Measurements from ENCODE around the gene TRIM44. TPM values are rescaled to one million over a fixed set of nuclear protein-coding genes. Genes with fewer than 3 reads are reported as not detected.

The TRIM44 gene
- total and polyA plus RNA-seq, 5 donors from 2014 or later, result 9.4 to 32.8 (median 22.2) TPM

DNA sequence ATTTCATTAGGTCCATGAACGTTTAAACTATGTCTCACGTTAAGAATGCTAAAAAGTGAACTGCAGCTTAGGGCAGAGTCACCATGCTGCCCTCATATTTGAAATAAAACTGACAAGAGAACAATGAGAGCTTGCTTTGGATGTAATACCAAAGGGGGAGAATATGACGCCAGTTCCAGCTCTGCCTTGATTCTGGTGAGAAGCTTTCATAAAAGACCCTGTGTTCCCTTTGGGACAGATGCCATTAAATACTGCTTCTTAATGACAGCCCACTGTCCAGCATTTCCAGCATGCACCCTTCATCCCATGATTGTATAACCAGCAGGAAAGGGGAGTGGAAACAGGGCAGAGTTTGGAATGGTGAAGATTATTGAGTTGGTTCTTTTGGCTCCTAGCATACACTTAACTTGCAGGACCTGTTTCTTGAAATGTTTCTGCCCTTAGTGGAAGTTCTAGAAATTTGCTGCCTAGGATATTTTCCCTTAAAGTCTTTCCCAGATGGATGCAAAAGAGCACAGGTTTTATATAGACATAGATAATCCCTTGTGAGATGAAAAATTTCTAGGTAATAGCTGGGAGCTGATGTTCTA lies 142.0 kb downstream of the TRIM44 start:
- no peak overlapping the region for H3K4me3 ChIP-seq (ENCODE audit: low read depth, low read length)
- Mint-ChIP-seq H3K36me3 (peaks cover 20% of the 10 kb centered on the region), H3K27ac (no peak overlapping the region), H3K4me1 (peaks cover 0 to 3% (median 0%) of the 10 kb centered on the region in 4 donors), H3K4me3 (no peak overlapping the region), H3K27me3 (no peaks in the 10 kb centered on the region), H3K9me3 (no peaks in the 10 kb centered on the region)
- no peaks in the 10 kb centered on the region for H3K9me3 ChIP-seq (ENCODE audit: control insufficient read depth in 2 of 2, low read length in 2 of 2)
- no peaks in the 10 kb centered on the region for H3K27me3 ChIP-seq (ENCODE audit: control insufficient read depth, insufficient read depth, low read length)
- ATAC-seq (ENCODE audit: low read depth in 2 of 2) (no peak), DNase-seq (no peak)
- peaks cover 5% of the 10 kb centered on the region for H3K36me3 ChIP-seq (ENCODE audit: control insufficient read depth, insufficient read depth, low read length)
- no peak overlapping the region for H3K27ac ChIP-seq (ENCODE audit: insufficient read depth, low read length, poor library complexity, severe bottlenecking)
- no peaks in the 10 kb centered on the region for H3K4me1 ChIP-seq (ENCODE audit: control insufficient read depth, insufficient read depth, low read length, poor library complexity, severe bottlenecking)

DNA sequence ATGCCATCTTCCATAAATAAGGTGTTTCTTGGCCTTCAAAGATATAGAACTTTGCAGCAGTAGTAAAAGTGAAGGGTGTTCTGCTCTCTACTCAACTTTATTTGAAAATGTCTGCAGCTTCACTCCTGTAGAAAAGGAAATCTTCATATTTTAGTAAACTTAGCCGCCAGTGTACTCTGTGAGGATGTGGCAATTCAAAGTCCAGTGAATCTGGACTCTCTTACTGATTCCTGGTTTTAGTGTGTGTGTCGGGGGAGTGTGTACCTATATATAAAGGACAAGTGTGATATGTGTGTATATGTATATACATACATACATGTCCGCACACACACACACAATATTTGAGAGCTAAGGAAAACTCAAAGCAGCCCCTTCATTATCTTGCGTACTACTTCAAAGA lies 147.0 kb downstream of the TRIM44 start:
- peaks cover 5% of the 10 kb centered on the region for H3K36me3 ChIP-seq (ENCODE audit: control insufficient read depth, insufficient read depth, low read length)
- H3K27ac Mint-ChIP-seq, result no peak overlapping the region

GRCh38 chr11:35810045-35810645 lies 147.6 kb downstream of the TRIM44 start:
- H3K27me3 ChIP-seq (ENCODE audit: control insufficient read depth, insufficient read depth, low read length), result no peaks in the 10 kb centered on the region
- Mint-ChIP-seq H3K27ac (no peak overlapping the region), H3K4me1 (no peaks in the 10 kb centered on the region), H3K36me3 (peaks cover 19% of the 10 kb centered on the region), H3K4me3 (no peak overlapping the region), H3K27me3 (no peaks in the 10 kb centered on the region), H3K9me3 (no peaks in the 10 kb centered on the region)
- no peak overlapping the region for H3K4me3 ChIP-seq (ENCODE audit: low read depth, low read length)
- ATAC-seq (ENCODE audit: low read depth in 2 of 2) (no peak), DNase-seq (no peak)
- no peaks in the 10 kb centered on the region for H3K9me3 ChIP-seq (ENCODE audit: control insufficient read depth in 2 of 2, low read length in 2 of 2)
- H3K36me3 ChIP-seq (ENCODE audit: control insufficient read depth, insufficient read depth, low read length), result peaks cover 5% of the 10 kb centered on the region
- H3K4me1 ChIP-seq (ENCODE audit: control insufficient read depth, insufficient read depth, low read length, poor library complexity, severe bottlenecking), result no peaks in the 10 kb centered on the region
- no peak overlapping the region for H3K27ac ChIP-seq (ENCODE audit: insufficient read depth, low read length, poor library complexity, severe bottlenecking)

More for the DNA sequence above, 147.0 kb downstream of the TRIM44 start:
- no peaks in the 10 kb centered on the region for H3K4me1 ChIP-seq (ENCODE audit: control insufficient read depth, insufficient read depth, low read length, poor library complexity, severe bottlenecking)
- ATAC-seq (ENCODE audit: low read depth in 2 of 2), result no peak
- Mint-ChIP-seq H3K9me3 (no peaks in the 10 kb centered on the region), H3K27me3 (no peaks in the 10 kb centered on the region), H3K4me3 (no peak overlapping the region), H3K4me1 (no peaks in the 10 kb centered on the region), H3K36me3 (peaks cover 16% of the 10 kb centered on the region)
- no peak for DNase-seq
- no peaks in the 10 kb centered on the region for H3K9me3 ChIP-seq (ENCODE audit: control insufficient read depth in 2 of 2, low read length in 2 of 2)
- no peak overlapping the region for H3K4me3 ChIP-seq (ENCODE audit: low read depth, low read length)
- H3K27me3 ChIP-seq (ENCODE audit: control insufficient read depth, insufficient read depth, low read length), result no peaks in the 10 kb centered on the region
- H3K27ac ChIP-seq (ENCODE audit: insufficient read depth, low read length, poor library complexity, severe bottlenecking), result no peak overlapping the region

DNA sequence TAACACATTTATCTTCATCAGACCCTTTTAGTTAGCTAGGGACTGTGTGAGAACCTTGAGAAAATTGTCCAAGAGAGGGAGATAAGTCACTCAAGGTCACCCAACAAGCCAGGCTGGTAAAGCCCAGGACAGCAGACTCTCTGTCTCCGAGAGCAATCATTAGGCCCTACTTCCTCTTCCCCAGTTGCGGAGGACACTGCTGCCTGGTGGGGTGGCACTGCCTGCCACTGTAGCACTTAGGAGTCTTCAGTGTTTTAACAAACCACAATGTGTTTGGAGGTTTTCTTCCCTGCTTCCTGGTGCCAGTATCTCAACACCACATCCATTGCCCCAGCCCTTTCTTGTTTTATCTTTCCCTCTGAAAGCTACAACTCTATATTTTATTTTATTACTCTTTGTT lies 149.2 kb downstream of the TRIM44 start:
- Mint-ChIP-seq H3K27ac (no peak overlapping the region), H3K4me1 (no peaks in the 10 kb centered on the region), H3K27me3 (no peaks in the 10 kb centered on the region), H3K9me3 (no peaks in the 10 kb centered on the region), H3K36me3 (peaks cover 19% of the 10 kb centered on the region), H3K4me3 (no peak overlapping the region)
- Histone ChIP-seq H3K4me3 (ENCODE audit: low read depth, low read length) (no peak overlapping the region), H3K27me3 (ENCODE audit: control insufficient read depth, insufficient read depth, low read length) (no peaks in the 10 kb centered on the region), H3K9me3 (ENCODE audit: control insufficient read depth in 2 of 2, low read length in 2 of 2) (no peaks in the 10 kb centered on the region), H3K36me3 (ENCODE audit: control insufficient read depth, insufficient read depth, low read length) (peaks cover 5% of the 10 kb centered on the region), H3K27ac (ENCODE audit: insufficient read depth, low read length, poor library complexity, severe bottlenecking) (no peak overlapping the region), H3K4me1 (ENCODE audit: control insufficient read depth, insufficient read depth, low read length, poor library complexity, severe bottlenecking) (no peaks in the 10 kb centered on the region)
- ATAC-seq (ENCODE audit: low read depth in 2 of 2) (no peak), DNase-seq (no peak)

DNA sequence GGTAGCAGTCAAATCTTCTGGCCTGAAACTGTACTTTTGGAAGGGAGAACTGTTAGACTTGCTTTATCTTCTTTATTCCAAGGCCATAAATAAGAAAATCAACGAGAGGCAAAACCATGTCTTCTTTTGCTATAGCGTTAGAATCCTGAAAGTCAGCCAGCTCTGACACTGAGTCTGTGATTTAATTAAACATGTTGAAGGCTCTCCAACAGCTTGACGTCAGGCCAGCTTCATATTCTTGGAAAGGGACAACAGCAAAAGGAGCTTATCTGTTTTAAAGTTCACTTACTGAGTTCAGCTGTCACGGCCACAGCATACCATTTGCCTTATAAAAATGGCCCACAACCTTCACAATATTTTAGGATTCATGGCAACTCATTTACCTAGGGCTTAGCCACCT lies 150.3 kb downstream of the TRIM44 start:
- Mint-ChIP-seq H3K36me3 (peaks cover 17% of the 10 kb centered on the region), H3K9me3 (no peaks in the 10 kb centered on the region)
- H3K4me1 ChIP-seq (ENCODE audit: control insufficient read depth, insufficient read depth, low read length, poor library complexity, severe bottlenecking), result no peaks in the 10 kb centered on the region

GRCh38 chr11:35814081-35814695 lies 151.6 kb downstream of the TRIM44 start:
- Histone ChIP-seq H3K27me3 (ENCODE audit: control insufficient read depth, insufficient read depth, low read length) (no peaks in the 10 kb centered on the region), H3K9me3 (ENCODE audit: control insufficient read depth in 2 of 2, low read length in 2 of 2) (no peaks in the 10 kb centered on the region), H3K27ac (ENCODE audit: insufficient read depth, low read length, poor library complexity, severe bottlenecking) (no peak overlapping the region), H3K4me3 (ENCODE audit: low read depth, low read length) (no peak overlapping the region), H3K36me3 (ENCODE audit: control insufficient read depth, insufficient read depth, low read length) (no peaks in the 10 kb centered on the region), H3K4me1 (ENCODE audit: control insufficient read depth, insufficient read depth, low read length, poor library complexity, severe bottlenecking) (no peaks in the 10 kb centered on the region)
- Mint-ChIP-seq H3K36me3 (peaks cover 11% of the 10 kb centered on the region), H3K9me3 (no peaks in the 10 kb centered on the region), H3K4me3 (no peak overlapping the region), H3K27ac (no peak overlapping the region), H3K4me1 (no peaks in the 10 kb centered on the region), H3K27me3 (no peaks in the 10 kb centered on the region)
- ATAC-seq (ENCODE audit: low read depth in 2 of 2), result no peak
- no peak for DNase-seq

More for the DNA sequence above, 150.3 kb downstream of the TRIM44 start:
- H3K4me1 Mint-ChIP-seq, result no peaks in the 10 kb centered on the region
- no peak for DNase-seq
- no peak overlapping the region for H3K27ac Mint-ChIP-seq
- no peak overlapping the region for H3K4me3 Mint-ChIP-seq
- Histone ChIP-seq H3K9me3 (ENCODE audit: control insufficient read depth in 2 of 2, low read length in 2 of 2) (no peaks in the 10 kb centered on the region), H3K36me3 (ENCODE audit: control insufficient read depth, insufficient read depth, low read length) (no peaks in the 10 kb centered on the region), H3K27ac (ENCODE audit: insufficient read depth, low read length, poor library complexity, severe bottlenecking) (no peak overlapping the region), H3K27me3 (ENCODE audit: control insufficient read depth, insufficient read depth, low read length) (no peaks in the 10 kb centered on the region), H3K4me3 (ENCODE audit: low read depth, low read length) (no peak overlapping the region)
- H3K27me3 Mint-ChIP-seq, result no peaks in the 10 kb centered on the region
- ATAC-seq (ENCODE audit: low read depth in 2 of 2), result no peak

DNA sequence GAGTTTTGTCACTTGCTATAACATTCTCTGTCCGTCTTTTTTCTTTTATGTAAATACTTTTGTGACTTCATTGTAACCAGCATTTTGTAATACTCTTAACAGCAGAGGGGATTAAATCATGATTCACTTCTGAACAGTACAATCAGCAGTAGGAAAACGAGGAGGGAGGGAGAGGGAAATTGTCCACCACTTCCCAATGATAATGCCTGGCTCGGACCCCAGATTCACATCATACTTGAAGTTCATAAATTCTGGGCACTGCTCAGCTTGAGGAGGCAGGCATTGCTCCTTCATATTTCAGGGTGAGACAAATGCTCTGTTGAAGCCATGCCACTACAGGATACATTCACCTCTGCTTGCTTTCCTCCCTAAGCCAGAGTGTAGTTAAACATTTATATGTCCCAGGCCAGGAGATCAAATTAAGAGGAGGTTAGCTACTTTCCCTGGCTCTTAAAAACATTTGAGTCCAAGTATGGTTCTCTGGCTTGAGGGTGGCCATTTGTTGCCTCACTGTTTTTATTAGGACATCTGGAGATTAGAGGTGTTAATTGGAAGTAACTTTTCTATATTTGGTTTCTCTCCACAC lies 152.2 kb downstream of the TRIM44 start:
- H3K27ac ChIP-seq (ENCODE audit: insufficient read depth, low read length, poor library complexity, severe bottlenecking), result no peak overlapping the region
- no peak for ATAC-seq (ENCODE audit: low read depth in 2 of 2)
- no peaks in the 10 kb centered on the region for H3K36me3 ChIP-seq (ENCODE audit: control insufficient read depth, insufficient read depth, low read length)
- Mint-ChIP-seq H3K4me3 (no peak overlapping the region), H3K9me3 (no peaks in the 10 kb centered on the region), H3K27ac (no peak overlapping the region), H3K27me3 (no peaks in the 10 kb centered on the region), H3K36me3 (peaks cover 11% of the 10 kb centered on the region), H3K4me1 (no peaks in the 10 kb centered on the region)
- H3K27me3 ChIP-seq (ENCODE audit: control insufficient read depth, insufficient read depth, low read length), result no peaks in the 10 kb centered on the region
- H3K4me3 ChIP-seq (ENCODE audit: low read depth, low read length), result no peak overlapping the region
- no peak for DNase-seq
- H3K4me1 ChIP-seq (ENCODE audit: control insufficient read depth, insufficient read depth, low read length, poor library complexity, severe bottlenecking), result no peaks in the 10 kb centered on the region
- no peaks in the 10 kb centered on the region for H3K9me3 ChIP-seq (ENCODE audit: control insufficient read depth in 2 of 2, low read length in 2 of 2)
